Stimulated activated CD8-positive, alpha-beta memory T cell treated with anti-CD3 and anti-CD28 coated beads, Interleukin-4, amount 100 ng/mL, for 4 hours (primary cell): ENCODE data around the gene KCNT1.

Experiments used
- DNase-seq, 2 donors: peaks; one replicate each; pipeline ENCODE4 v3.0.0-alpha.2; 2020; ENCODE audit warnings: low read depth in 2 of 2, low spot score in 1 of 2

KCNT1 gene

GRCh38 chr9:135815830-135816650 lies 114.1 kb downstream of the KCNT1 start:
- DNase-seq: no peak

DNA sequence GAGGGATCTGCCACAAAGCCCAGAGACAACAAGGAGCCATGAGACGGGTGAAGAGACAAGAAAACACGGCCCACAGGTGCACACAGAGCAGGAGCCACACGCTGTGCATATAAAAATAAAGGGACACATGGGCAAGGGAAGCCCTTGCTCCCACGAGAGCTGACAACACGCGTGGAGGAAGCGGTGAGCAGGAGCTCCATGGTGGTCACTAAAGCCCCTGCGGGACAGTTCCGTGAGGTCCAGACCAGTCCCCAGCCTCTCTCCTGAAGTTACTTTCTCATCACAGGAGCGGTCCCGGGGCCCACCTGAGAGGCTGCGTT lies 114.6 kb downstream of the KCNT1 start:
- no peak for DNase-seq

DNA sequence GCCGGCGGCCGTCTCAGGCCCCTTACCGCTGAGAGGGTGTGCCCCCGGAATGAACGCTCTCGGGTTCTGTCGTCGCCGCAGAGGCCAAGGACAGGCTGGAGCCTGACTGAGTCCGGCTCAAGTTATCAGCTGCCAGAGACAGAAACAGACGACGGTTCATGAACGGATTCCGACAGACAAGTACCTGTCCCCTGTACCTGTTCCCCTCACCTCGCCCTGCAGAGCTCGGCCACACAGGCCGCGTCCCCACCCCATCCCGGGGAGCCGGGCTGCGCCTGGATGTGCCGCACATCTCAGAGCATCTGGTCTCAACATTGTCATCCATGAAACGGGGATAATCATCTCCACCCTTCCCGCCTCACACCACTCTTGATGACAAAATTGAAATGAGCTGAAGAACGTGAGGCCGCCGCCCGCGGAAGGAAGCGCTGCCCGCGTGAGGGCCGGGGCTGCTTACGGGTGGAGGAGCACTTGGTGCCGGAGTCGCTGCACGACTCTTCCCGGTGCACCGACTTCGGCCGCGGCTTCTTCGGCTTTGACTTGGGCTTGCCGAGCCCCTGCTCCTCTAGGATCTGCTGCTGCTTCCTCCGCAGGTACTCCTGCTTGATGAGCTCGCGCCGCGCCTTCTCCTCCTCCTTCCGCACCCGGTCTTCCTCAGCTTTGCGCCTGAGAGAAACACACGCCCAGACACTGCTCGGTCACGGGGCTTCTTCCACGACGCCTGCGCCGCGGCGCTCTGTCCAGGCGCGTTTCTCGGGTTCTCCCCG lies 116.1 kb downstream of the KCNT1 start:
- DNase-seq: no peak

- no peak for DNase-seq
Measured at GRCh38 chr9:135818718-135819475, 116.9 kb downstream of the KCNT1 start.

- no peak for DNase-seq
Measured at GRCh38 chr9:135819905-135820304, 117.9 kb downstream of the KCNT1 start.

GRCh38 chr9:135820661-135821060 lies 118.7 kb downstream of the KCNT1 start:
- DNase-seq: no peak

GRCh38 chr9:135821116-135821515 lies 119.1 kb downstream of the KCNT1 start:
- DNase-seq: no peak

GRCh38 chr9:135821733-135822373 lies 119.9 kb downstream of the KCNT1 start:
- no peak for DNase-seq

GRCh38 chr9:135822374-135822755 lies 120.4 kb downstream of the KCNT1 start:
- DNase-seq: no peak

DNA sequence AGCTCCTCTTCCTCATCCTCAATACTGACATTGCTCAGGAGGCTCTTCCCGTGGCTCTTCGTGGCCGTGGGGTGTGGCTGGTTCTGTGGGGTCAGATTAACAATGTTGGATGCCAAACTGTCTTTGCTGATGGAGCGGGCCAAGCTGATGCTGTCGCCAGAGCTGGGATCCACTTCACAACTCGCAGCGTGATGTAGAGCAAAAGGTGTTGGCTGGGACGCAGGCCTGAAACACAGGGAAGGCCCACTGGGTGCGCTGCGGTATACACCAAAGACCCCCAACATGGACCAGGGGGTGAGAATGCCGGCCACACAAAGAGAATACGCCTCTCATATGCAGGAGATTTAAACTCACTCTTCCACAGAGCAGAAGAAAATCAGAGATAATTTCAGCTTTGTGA lies 121.1 kb downstream of the KCNT1 start:
- DNase-seq: no peak

DNA sequence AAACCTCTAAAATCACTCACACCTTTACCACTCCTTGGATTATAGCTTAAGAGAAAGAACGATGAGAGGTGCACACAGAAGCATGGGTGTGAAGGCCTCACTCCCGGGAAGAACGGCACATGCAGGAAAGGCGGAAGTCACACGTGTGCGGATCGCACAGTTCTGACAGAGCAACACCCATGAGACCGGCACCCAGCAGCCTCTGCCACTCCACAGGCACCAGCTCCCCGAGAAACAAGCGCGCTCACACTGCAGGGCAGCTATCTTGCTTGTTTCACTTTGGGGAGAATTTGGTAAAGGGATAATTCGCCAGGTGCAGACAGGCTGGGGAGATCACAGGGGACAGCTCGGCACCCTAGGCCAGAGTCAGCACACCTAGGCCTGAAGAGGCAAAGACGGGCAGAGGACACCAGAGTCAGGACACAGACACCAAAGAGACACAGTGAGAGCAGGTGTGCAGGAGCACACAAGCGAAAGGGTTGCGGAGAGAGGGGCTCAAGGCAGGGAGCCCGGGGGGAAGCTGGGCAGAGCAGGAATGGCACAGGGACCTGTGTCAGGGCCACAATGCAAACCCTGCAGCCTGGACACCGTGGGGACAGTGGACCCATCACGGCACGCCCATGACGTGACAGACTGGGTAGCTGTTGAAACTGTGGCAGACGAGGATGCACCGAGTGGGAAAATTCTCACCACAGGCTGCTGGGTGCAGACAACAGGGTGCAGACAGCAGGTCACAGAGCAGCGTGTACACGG lies 123.6 kb downstream of the KCNT1 start:
- DNase-seq: no peak

DNA sequence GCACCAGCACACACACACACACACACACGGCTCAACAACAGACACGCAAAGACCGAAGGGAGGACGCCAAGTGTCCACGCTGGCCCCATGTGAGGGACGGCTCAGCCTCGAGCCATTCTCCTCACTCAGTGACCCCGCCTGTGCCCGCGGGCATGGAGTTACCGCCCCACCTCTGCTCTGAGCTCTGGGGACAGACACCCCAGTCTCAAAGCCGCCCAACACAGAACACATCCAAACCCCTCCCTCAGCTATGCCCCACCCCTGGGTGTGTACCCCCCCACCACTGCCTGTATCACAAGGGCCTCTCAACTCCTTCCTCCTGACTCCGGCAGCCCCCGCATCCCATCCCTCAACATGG lies 124.2 kb downstream of the KCNT1 start:
- no peak for DNase-seq

DNA sequence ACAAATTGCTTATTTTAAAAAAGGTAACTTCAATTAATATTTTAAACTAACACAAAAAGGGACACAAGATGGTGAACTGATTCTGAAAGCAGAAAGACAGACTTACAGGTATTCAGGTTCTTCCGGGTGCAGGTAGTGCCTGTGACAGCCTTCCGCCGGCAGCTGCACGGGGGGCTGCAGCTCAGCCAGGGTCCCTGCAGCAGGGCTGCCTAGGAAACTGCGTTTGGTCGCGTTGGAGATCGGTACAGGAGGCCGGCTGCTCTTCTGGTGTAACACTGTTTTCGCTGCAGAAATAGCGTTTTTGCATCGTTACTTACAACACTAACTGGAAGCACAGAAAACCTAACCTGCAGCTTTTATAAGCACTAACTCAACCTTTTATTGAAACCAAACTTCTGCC lies 125.3 kb downstream of the KCNT1 start:
- DNase-seq: no peak

DNA sequence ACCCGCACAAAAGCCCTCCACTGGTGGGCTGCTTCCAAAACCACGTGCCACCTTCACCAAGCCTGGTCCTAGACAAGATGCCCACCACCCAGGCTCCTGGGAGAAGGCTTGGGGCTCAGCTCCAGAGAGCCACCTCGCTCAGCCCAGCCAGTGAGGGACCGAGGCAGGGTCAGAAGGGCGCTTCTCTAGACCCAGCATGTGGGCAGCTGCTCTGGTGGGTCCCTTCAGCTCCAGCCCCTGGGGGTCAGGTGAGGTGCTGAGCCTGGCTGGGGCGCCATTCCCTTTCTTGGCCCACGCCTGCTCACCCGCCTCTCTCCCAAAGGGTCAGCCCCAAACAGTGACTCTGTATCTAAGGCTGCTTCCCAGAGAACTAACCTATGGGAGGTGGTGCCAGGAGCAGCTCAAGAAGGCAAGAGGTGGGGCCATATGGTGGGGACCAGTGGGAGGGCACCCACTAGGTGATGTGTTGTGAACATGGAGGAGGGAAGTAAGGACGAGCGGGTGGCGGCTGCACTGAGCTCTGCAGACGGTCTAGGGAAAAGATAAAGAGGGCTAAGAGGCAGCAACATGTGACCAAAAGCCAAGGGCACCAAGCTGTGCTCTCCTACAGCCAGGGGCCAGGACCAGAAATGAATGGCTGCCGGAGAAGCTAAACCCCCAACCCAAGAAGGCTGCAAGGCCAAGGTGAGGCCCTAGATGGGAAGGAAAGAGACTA lies 126.0 kb downstream of the KCNT1 start:
- no peak for DNase-seq

- DNase-seq: no peak
Measured at GRCh38 chr9:135828656-135829055, 126.7 kb downstream of the KCNT1 start.

- no peak for DNase-seq
Measured at GRCh38 chr9:135830496-135830895, 128.5 kb downstream of the KCNT1 start.

DNA sequence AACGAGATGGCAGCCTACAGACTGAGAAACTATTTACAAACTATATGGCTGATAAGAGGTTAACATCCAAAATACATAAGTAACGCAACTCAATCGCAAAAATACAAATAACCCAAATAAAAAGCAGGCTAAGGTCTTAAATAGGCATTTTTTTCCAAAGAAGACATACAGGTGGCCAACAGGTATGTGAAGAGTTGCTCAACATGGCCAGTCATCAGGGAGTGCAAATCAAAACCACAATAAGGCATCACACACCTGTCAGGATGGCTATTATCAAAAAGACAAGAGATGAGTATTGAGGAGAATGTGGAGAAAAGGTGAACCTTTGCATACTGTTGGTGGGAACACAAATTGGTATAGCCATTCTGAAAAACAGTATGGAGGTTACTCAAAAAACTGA lies 131.9 kb downstream of the KCNT1 start:
- DNase-seq: no peak

DNA sequence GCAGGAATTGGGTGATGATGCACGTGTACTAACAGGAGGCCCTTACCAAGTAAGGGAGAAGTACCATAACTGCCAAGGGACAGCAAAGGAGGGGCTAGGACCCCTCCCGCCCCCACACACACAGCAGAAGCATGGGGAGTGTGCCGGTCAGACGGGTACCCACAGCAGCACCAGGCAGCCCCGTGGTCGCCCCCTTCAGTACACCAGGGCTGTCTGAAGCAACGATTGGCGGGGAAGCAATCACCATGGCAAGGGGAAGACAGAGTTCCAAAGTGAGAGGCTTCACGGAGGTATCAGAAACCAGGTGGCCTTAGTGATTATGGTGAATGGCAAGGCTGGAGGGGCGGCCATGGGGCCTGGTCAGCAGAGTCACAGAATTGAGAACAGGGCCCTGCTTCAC lies 133.1 kb downstream of the KCNT1 start:
- no peak for DNase-seq

DNA sequence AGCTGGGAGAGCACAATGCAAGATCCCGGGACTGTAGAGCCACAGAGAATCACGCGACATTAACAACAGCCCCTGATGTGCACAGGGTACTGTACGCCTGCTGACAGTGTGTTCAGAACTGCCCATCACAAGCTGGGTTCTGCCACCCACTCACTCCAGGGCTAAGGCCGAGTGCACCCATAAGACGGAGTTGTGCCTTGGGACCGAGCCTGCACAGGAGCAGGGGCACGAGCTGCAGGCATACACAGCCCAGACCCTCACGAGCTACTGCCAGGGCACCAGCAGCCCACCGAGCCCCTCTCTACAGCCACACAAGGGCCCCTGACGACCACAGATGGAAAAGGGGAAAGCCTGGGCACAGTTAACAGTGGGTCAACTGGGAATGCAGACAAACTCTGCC lies 137.5 kb downstream of the KCNT1 start:
- no peak for DNase-seq

DNA sequence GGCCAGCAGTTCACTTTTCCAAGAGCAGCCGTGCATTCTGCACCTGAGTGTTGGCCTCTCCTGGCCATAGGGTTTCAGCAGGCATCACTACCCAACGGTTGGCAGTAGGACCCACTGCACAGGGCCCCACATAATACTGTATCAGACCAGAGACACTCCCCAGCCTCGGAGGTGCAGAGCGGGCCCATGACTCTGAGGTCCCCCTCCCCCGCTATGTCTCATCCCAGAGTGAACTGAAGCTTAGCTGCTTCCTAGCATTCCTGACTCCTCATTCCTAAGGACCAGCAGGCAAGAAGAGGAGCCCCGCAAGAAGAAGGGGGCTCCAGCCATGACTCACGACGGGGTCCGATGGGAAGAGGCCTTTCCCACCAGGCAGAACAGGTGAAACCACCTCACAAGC lies 138.1 kb downstream of the KCNT1 start:
- DNase-seq: no peak
